Tibial nerve (tissue), 3 donors: ENCODE results near the gene CALML5.

ENCODE experiments used
- CTCF ChIP-seq, 5 experiments: fragments of 200-600 bp in 3 of 5; fragments of 450-650 bp in 2 of 5; sonication (generic) in 3 of 5; IDR thresholded peaks; one replicate each; pipeline ENCODE4 v1.5.1; 2016 to 2019; ENCODE audit warnings: antibody characterized with exemption in 5 of 5, mild to moderate bottlenecking in 3 of 5, moderate library complexity in 2 of 5
- POLR2A ChIP-seq, 2 donors: fragments of 450-650 bp; IDR thresholded peaks; one replicate each; pipeline ENCODE4 v1.6.1; 2017; ENCODE audit warnings: antibody characterized with exemption in 2 of 2, mild to moderate bottlenecking in 2 of 2, moderate library complexity in 2 of 2

DNA sequence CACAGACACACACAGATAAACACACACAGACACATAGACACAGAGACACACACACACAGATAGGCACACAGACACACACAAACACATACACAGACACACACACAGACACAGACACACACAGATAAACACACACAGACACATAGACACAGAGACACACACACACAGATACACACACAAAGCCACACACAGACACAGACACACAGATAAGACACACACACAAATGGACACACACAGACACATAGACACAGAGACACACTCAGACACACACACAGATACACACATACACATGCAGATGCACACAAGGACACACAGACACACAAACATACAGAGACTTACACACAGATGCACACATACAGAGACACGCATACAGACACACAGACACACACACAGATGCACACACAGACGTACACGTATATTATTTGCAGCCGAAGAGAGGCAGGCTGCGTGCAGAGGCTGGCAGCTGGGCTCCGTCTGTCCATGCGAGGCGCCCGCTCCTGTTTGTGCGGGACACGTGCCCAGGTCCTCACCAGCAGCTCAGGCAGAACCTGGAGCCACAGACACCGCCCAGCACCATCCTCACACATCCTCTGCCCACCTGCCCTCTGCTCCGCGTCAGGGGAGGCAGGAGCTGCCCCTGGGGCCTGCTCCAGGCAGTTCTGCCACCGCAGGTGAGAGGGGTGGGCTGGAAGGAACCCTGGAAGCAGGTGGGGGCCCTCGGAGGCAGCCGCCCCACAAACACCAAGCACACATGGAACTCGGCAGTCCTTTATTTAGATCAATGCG, 1.2 kb downstream of the CALML5 start:
- TF ChIP-seq CTCF (IDR thresholded peaks at IDR 0.05) (no peak), POLR2A (IDR thresholded peaks at IDR 0.05) (no peak)
